H1 (cell line): ENCODE data around the gene MYOD1. TPM values are rescaled to one million over a fixed set of nuclear protein-coding genes. Genes with fewer than 3 reads are reported as not detected.

Source experiments
- CTCF ChIA-PET: fragments of 300-600 bp; sonication (Branson Sonifier 250); formaldehyde crosslinking; loops from one replicate; lab custom pipeline; 2021; ENCODE audit not compliant: partially characterized antibody; lab: Charles Lee
- POLR2A ChIA-PET: fragments of 300-600 bp; sonication (Branson Sonifier 250); formaldehyde crosslinking; loops from one replicate; lab custom pipeline; 2021; ENCODE audit warnings: inconsistent platforms; ENCODE audit not compliant: partially characterized antibody; lab: Charles Lee
- DNase-seq, 2 experiments: peaks; one replicate each; pipeline versions ENCODE4 v3.0.0 to v3.0.0-alpha.2; 2010 to 2022; ENCODE audit warnings: low spot score in 2 of 2, low read depth in 1 of 2, mixed read lengths in 1 of 2
- FAIRE-seq: peaks from 2 replicates; lab custom pipeline; 2011; peaks lifted over from hg19 to GRCh38; lab: Jason Lieb, UNC
- H2AFZ ChIP-seq: 2 replicates; pipeline ENCODE4 v1.8.1; 2012; ENCODE audit warnings: low read length, inconsistent platforms
- H2AK5ac ChIP-seq: 2 replicates; pipeline ENCODE4 v1.6.1; 2013; ENCODE audit warnings: low read depth, low read length
- H2BK120ac ChIP-seq: replicated peaks from 2 replicates; pipeline ENCODE3; 2013; ENCODE audit warnings: low read depth, low read length, inconsistent platforms
- H2BK12ac ChIP-seq: 2 replicates; pipeline ENCODE4 v1.6.1; 2013; ENCODE audit warnings: low read depth, low read length
- H2BK15ac ChIP-seq: 2 replicates; pipeline ENCODE4 v1.6.1; 2013; ENCODE audit warnings: low read length
- H2BK20ac ChIP-seq: 2 replicates; pipeline ENCODE4 v1.6.1; 2013; ENCODE audit warnings: low read length
- H2BK5ac ChIP-seq: 2 replicates; pipeline ENCODE4 v1.6.1; 2013; ENCODE audit warnings: low read depth, low read length
- H3K14ac ChIP-seq: 2 replicates; pipeline ENCODE4 v1.6.1; 2013; ENCODE audit warnings: inconsistent platforms; ENCODE audit not compliant: insufficient read length
- H3K18ac ChIP-seq: 2 replicates; pipeline ENCODE4 v1.6.1; 2013; ENCODE audit warnings: low read length; ENCODE audit errors: extremely low read depth
- H3K23ac ChIP-seq: 2 replicates; pipeline ENCODE4 v1.6.1; 2013; ENCODE audit warnings: inconsistent platforms; ENCODE audit not compliant: insufficient read length
- H3K23me2 ChIP-seq: 2 replicates; pipeline ENCODE4 v1.6.1; 2013; ENCODE audit warnings: low read depth, low read length
- H3K27ac ChIP-seq: 2 replicates; pipeline ENCODE4 v1.6.1; 2011; ENCODE audit warnings: low read depth, low read length, inconsistent platforms
- H3K27me3 ChIP-seq, 4 experiments: replicated peaks in 1 of 4; 1 replicate in 1 of 4; 2 replicates in 3 of 4; pipeline versions ENCODE4 v1.6.1 to v1.8.1; 2011 to 2013; ENCODE audit warnings: low read length in 3 of 4, mild to moderate bottlenecking in 3 of 4, inconsistent platforms in 2 of 4, mixed read lengths in 2 of 4, moderate library complexity in 1 of 4; ENCODE audit not compliant: control insufficient read depth in 3 of 4, insufficient read depth in 3 of 4; ENCODE audit errors: extremely low read depth in 1 of 4
- H3K36me3 ChIP-seq, 4 experiments: 2 replicates each; pipeline versions ENCODE4 v1.6.1 to v1.8.1; 2011 to 2013; ENCODE audit warnings: mild to moderate bottlenecking in 4 of 4, low read length in 3 of 4, moderate library complexity in 2 of 4, control low read depth in 1 of 4, inconsistent platforms in 1 of 4; ENCODE audit not compliant: insufficient read depth in 4 of 4, control insufficient read depth in 2 of 4
- H3K4ac ChIP-seq: replicated peaks from 2 replicates; pipeline ENCODE3; 2013; ENCODE audit warnings: low read length, low read depth, mixed read lengths, inconsistent platforms; ENCODE audit not compliant: insufficient read length
- H3K4me1 ChIP-seq, 4 experiments: replicated peaks in 1 of 4; 1 replicate in 1 of 4; 2 replicates in 3 of 4; pipeline versions ENCODE4 v1.6.1 to v1.8.1; 2011 to 2013; ENCODE audit warnings: low read length in 3 of 4, inconsistent platforms in 2 of 4, mixed read lengths in 1 of 4; ENCODE audit not compliant: insufficient read depth in 4 of 4, control insufficient read depth in 3 of 4
- H3K4me2 ChIP-seq, 2 experiments: 2 replicates each; pipeline versions ENCODE4 v1.6.1 to v1.8.1; 2011 to 2013; ENCODE audit warnings: low read depth in 2 of 2, low read length in 2 of 2, control low read depth in 1 of 2, inconsistent platforms in 1 of 2, mild to moderate bottlenecking in 1 of 2; ENCODE audit not compliant: insufficient read depth in 1 of 2
- H3K4me3 ChIP-seq, 4 experiments: fragments of 200-600, 300-600 bp in 1 of 4; sonication (generic), shearing (Covaris generic), sonication (Bioruptor Twin) in 1 of 4; 2 replicates each; pipeline versions ENCODE4 v1.5.1 to v1.8.1; 2011 to 2016; ENCODE audit warnings: low read length in 4 of 4, low read depth in 3 of 4, control low read depth in 2 of 4, inconsistent platforms in 2 of 4, mild to moderate bottlenecking in 2 of 4, mixed read lengths in 1 of 4, moderate library complexity in 1 of 4; ENCODE audit not compliant: insufficient read depth in 2 of 4; ENCODE audit errors: extremely low read depth in 1 of 4
- H3K56ac ChIP-seq: replicated peaks from 2 replicates; pipeline ENCODE3; 2013; ENCODE audit warnings: low read depth, mild to moderate bottlenecking, mixed read lengths, low read length, inconsistent platforms; ENCODE audit not compliant: insufficient read length
- H3K79me1 ChIP-seq: 2 replicates; pipeline ENCODE4 v1.6.1; 2013; ENCODE audit warnings: low read depth, low read length, control low read depth
- H3K79me2 ChIP-seq, 2 experiments: 2 replicates each; pipeline versions ENCODE4 v1.6.1 to v1.8.1; 2012 to 2013; ENCODE audit warnings: low read length in 2 of 2, mild to moderate bottlenecking in 2 of 2, inconsistent platforms in 1 of 2; ENCODE audit not compliant: insufficient read depth in 2 of 2, control insufficient read depth in 1 of 2
- H3K9ac ChIP-seq, 4 experiments: replicated peaks in 1 of 4; 1 replicate in 1 of 4; 2 replicates in 3 of 4; pipeline versions ENCODE4 v1.6.1 to v1.8.1; 2011 to 2013; ENCODE audit warnings: low read depth in 3 of 4, low read length in 3 of 4, control low read depth in 2 of 4, mild to moderate bottlenecking in 2 of 4, moderate library complexity in 2 of 4, inconsistent platforms in 1 of 4; ENCODE audit errors: extremely low read depth in 1 of 4
- H3K9me3 ChIP-seq, 2 experiments: 2 replicates each; pipeline versions ENCODE4 v1.6.1 to v1.8.1; 2012 to 2013; ENCODE audit warnings: mild to moderate bottlenecking in 2 of 2, moderate library complexity in 2 of 2, control low read depth in 1 of 2, inconsistent platforms in 1 of 2, low read depth in 1 of 2, low read length in 1 of 2, mixed read lengths in 1 of 2; ENCODE audit not compliant: insufficient read depth in 2 of 2
- H4K20me1 ChIP-seq, 2 experiments: replicated peaks in 1 of 2; 2 replicates each; pipeline versions ENCODE3 to v1.8.1; 2011 to 2013; ENCODE audit warnings: inconsistent platforms in 2 of 2, low read length in 2 of 2, mild to moderate bottlenecking in 1 of 2; ENCODE audit not compliant: insufficient read depth in 2 of 2, control insufficient read depth in 1 of 2
- H4K5ac ChIP-seq: 2 replicates; pipeline ENCODE4 v1.6.1; 2013; ENCODE audit warnings: low read length, low read depth, mixed read lengths, inconsistent platforms; ENCODE audit not compliant: insufficient read length
- H4K8ac ChIP-seq: 2 replicates; pipeline ENCODE4 v1.8.0; 2013; ENCODE audit warnings: mild to moderate bottlenecking, moderate library complexity, low read length, inconsistent platforms; ENCODE audit not compliant: insufficient read depth; ENCODE audit errors: extremely low read depth
- H4K91ac ChIP-seq: replicated peaks from 2 replicates; pipeline ENCODE3; 2013; ENCODE audit warnings: low read length, mixed read lengths, inconsistent platforms; ENCODE audit not compliant: insufficient read length
- CTBP2 ChIP-seq: IDR thresholded peaks from 2 replicates; pipeline ENCODE4 v1.7.0; 2011; ENCODE audit warnings: borderline replicate concordance, mild to moderate bottlenecking, moderate library complexity, mixed read lengths, low read length; ENCODE audit not compliant: insufficient read depth, insufficient read length
- EP300 ChIP-seq, 2 experiments: IDR thresholded peaks; 1 replicate in 1 of 2; 2 replicates in 1 of 2; pipeline ENCODE4 v1.6.1; 2011 to 2012; ENCODE audit warnings: low read depth in 2 of 2, low read length in 2 of 2, mild to moderate bottlenecking in 2 of 2, borderline replicate concordance in 1 of 2, inconsistent platforms in 1 of 2, moderate library complexity in 1 of 2
- EZH2 ChIP-seq: fragments of 200-600 bp; sonication (generic); IDR thresholded peaks from 2 replicates; pipeline ENCODE4 v1.7.1; 2012; ENCODE audit warnings: low read depth, mild to moderate bottlenecking, moderate library complexity, low read length, inconsistent platforms; ENCODE audit not compliant: severe bottlenecking
- JUN ChIP-seq: IDR thresholded peaks from 2 replicates; pipeline ENCODE4 v1.6.1; 2011; ENCODE audit warnings: low read depth, mild to moderate bottlenecking, improper control_type of control experiment, low read length
- NRF1 ChIP-seq: IDR thresholded peaks from 2 replicates; pipeline ENCODE4 v1.6.1; 2011; ENCODE audit warnings: mild to moderate bottlenecking, low read depth, low read length, improper control_type of control experiment
- POLR2A ChIP-seq, 2 experiments: IDR thresholded peaks; 1 replicate in 1 of 2; 2 replicates in 1 of 2; pipeline ENCODE4 v1.6.1; 2011; ENCODE audit warnings: low read depth in 2 of 2, low read length in 2 of 2, mild to moderate bottlenecking in 2 of 2; ENCODE audit errors: control extremely low read depth in 1 of 2
- SRF ChIP-seq: IDR thresholded peaks from 2 replicates; pipeline ENCODE4 v1.6.1; 2011; ENCODE audit warnings: mild to moderate bottlenecking, low read depth, low read length, moderate library complexity
- TEAD4 ChIP-seq: IDR thresholded peaks from 2 replicates; pipeline ENCODE4 v1.6.1; 2012; ENCODE audit warnings: low read depth, low read length, inconsistent platforms, mixed read lengths
- WGBS, 2 experiments: shearing (Covaris generic) in 1 of 2; methylation state at CpG; one replicate each; pipeline versions ENCODE4 v1.1.6 to v1.1.7; 2013 to 2015; ENCODE audit warnings: low lambda C conversion rate in 2 of 2, mixed read lengths in 2 of 2, inconsistent platforms in 1 of 2, low coverage in 1 of 2, missing lambda C conversion rate in 1 of 2; ENCODE audit not compliant: insufficient replicate concordance in 2 of 2, insufficient coverage in 1 of 2, insufficient read length in 1 of 2; ENCODE audit errors: extremely low coverage in 1 of 2, missing lambda C conversion rate in 1 of 2; 5-methylcytosine and 5-hydroxymethylcytosine counted together
- polyA plus RNA-seq, 7 experiments: library from polyadenylated mRNA; depleted of rRNA in 3 of 7; stranded (reverse) in 5 of 7; unstranded in 2 of 7; fragments of >200 nt in 5 of 7; fragments of 200-250 nt in 2 of 7; gene quantifications; 1 replicate in 5 of 7; 2 replicates in 1 of 7; 4 replicates in 1 of 7; pipeline versions ENCODE4 v1.2.1 to v1.2.3, GENCODE V29; 2011 to 2013; ENCODE audit warnings: missing spikeins in 2 of 7, mixed read lengths in 2 of 7
- total RNA-seq: library from RNA; stranded (reverse); fragmentation: NEBNext Ultra II Directional; extraction: Animal tissue kit (Norgen Biotek cat#: 25700); gene quantifications from 2 replicates; pipeline ENCODE4 v1.2.1, GENCODE V29; 2021
- TF ChIP-seq, protein P1 (sequence below): IDR thresholded peaks from 2 replicates; pipeline ENCODE4 v1.6.1; 2012; ENCODE audit warnings: low read length, inconsistent platforms

The MYOD1 gene
- total and polyA plus RNA-seq, 2 of the 8 experiments (the other 6 are each of a cell fraction or from before 2014, with no cell fraction given): not detected

DNA sequence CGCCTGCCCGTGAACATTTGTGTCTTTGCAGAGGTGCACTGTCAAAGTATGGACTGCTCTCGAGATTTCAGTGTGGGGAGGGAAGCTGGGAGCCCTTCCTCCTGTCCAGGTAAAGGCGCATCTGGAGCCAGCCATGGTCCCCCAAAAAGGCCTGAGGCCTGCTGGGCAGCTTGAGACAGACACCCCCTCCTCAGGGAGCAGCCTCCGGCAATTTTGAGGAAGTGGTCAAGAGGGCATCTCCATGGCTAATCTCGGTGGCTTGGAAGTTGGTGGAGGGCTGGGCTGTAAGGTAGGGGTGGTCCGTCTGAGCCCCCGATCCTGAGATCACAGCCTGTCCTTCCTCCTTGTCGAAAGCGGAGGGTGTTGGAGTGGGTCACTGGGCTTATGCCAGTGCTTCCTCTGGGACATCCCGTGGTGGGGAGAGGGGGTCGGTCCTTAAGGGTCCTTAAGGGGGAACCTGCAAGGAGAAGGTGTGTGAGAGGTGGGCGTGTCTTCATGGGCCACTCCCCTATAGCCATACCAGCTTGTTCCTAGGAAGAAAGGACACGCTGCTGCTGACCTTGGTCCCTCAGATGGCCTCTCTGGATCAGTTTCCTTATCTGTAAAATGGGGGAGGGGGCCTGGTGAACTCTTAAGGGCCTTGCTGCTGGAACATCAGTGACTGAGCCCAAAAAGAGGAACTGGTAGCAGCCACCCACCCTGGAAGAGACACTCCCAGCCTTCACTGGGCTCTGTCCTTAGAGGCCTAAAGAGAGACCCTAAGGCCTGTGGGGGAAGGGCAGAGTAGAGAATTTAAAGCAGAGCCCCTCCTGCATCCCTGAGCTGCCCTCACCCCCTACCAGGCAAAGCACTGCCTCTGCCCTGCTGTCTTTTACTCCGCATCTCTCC is 17.8 kb downstream of the MYOD1 start:
- no peak overlapping the region; the same call in 1 of the 2 replicates for H3K18ac ChIP-seq
- no peak overlapping the region for H2BK120ac ChIP-seq
- 0 out of 2 replicates have a peak overlapping the region, but pooled peaks have one; percentile 61 for H2BK20ac ChIP-seq
- peaks cover 0 to 10% (median 0%) of the 10 kb centered on the region in 4 experiments; a peak in 1 of 8 replicates for H3K36me3 ChIP-seq
- FAIRE-seq (no peak), DNase-seq (no peak)
- H2BK15ac ChIP-seq: no peak overlapping the region; the same call in 1 of the 2 replicates
- H4K91ac ChIP-seq: no peak overlapping the region
- CTCF ChIA-PET: interaction anchor here (0.7 to 16.5 kb wide), 8 partner anchors 7 to 241 kb away, joined by 3 to 290 read pairs (median 82); partner anchors contain the start of gene MYOD1
- peaks cover 10 to 15% of the 10 kb centered on the region in 2 experiments for H4K20me1 ChIP-seq
- H3K9me3 ChIP-seq: peaks cover 0 to 9% of the 10 kb centered on the region in 2 experiments; a peak in 2 of 4 replicates
- no peak overlapping the region for H4K5ac ChIP-seq
- H3K23me2 ChIP-seq: peaks cover 16% of the 10 kb centered on the region
- no peak overlapping the region for H3K23ac ChIP-seq
- no peak overlapping the region for H2BK5ac ChIP-seq
- H3K14ac ChIP-seq: no peak overlapping the region
- H3K4me2 ChIP-seq: peak overlapping the region in 1 of 2 experiments; percentile 30; a peak in 2 of 4 replicates
- no peak overlapping the region for H2AK5ac ChIP-seq
- peaks cover 3 to 30% (median 13%) of the 10 kb centered on the region in 4 experiments for H3K4me1 ChIP-seq
- H3K27me3 ChIP-seq: peaks cover 24 to 60% (median 56%) of the 10 kb centered on the region in 4 experiments
- H3K27ac ChIP-seq: no peak overlapping the region
- H3K56ac ChIP-seq: no peak overlapping the region
- no peak overlapping the region for H2AFZ ChIP-seq
- H3K79me2 ChIP-seq: no peaks in the 10 kb centered on the region
- no peak overlapping the region for H3K9ac ChIP-seq
- 81% methylated on average over 15 of the region's 15 CpGs; no CpG with 5 or more reads in 1 of the 2 experiments for WGBS, 2 experiments
- H2BK12ac ChIP-seq: no peak overlapping the region
- H3K4me3 ChIP-seq: no peak overlapping the region
- H3K4ac ChIP-seq: no peak overlapping the region
- H3K79me1 ChIP-seq: no peaks in the 10 kb centered on the region
- POLR2A ChIA-PET: interaction anchor here (0.8 kb wide), 1 partner anchor 19 kb away, joined by 3 read pairs; no protein-coding TSS in a partner anchor
- no peak overlapping the region; the same call in 1 of the 2 replicates for H4K8ac ChIP-seq
- TF ChIP-seq POLR2A (IDR thresholded peaks at IDR 0.05; ENCODE audit: control extremely low read depth in 1 of 2, low read depth in 2 of 2, low read length in 2 of 2): no peak
- no peak for TF ChIP-seq NRF1
- TF ChIP-seq, protein P1, sequence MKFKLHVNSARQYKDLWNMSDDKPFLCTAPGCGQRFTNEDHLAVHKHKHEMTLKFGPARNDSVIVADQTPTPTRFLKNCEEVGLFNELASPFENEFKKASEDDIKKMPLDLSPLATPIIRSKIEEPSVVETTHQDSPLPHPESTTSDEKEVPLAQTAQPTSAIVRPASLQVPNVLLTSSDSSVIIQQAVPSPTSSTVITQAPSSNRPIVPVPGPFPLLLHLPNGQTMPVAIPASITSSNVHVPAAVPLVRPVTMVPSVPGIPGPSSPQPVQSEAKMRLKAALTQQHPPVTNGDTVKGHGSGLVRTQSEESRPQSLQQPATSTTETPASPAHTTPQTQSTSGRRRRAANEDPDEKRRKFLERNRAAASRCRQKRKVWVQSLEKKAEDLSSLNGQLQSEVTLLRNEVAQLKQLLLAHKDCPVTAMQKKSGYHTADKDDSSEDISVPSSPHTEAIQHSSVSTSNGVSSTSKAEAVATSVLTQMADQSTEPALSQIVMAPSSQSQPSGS: no peak
- TF ChIP-seq TEAD4: no peak
- TF ChIP-seq JUN: no peak
- no peak for TF ChIP-seq EP300 (IDR thresholded peaks at IDR 0.05; ENCODE audit: borderline replicate concordance in 1 of 2, low read depth in 2 of 2, low read length in 2 of 2)
- TF ChIP-seq EZH2: no peak
- TF ChIP-seq CTBP2: no peak
- TF ChIP-seq SRF: no peak
